ENCODE measurements around the gene POLQ. TPM values are rescaled to one million over a fixed set of nuclear protein-coding genes. Genes with fewer than 3 reads are reported as not detected.
A peak's percentile ranks its signal among the peaks of the same experiment; 100 is the strongest.

Gene POLQ
- total and polyA plus RNA-seq, 9 of the 15 experiments (the other 6 are each of a cell fraction or from before 2014, with no cell fraction given) = 1.5 to 19.0 (median 8.8) TPM

DNA sequence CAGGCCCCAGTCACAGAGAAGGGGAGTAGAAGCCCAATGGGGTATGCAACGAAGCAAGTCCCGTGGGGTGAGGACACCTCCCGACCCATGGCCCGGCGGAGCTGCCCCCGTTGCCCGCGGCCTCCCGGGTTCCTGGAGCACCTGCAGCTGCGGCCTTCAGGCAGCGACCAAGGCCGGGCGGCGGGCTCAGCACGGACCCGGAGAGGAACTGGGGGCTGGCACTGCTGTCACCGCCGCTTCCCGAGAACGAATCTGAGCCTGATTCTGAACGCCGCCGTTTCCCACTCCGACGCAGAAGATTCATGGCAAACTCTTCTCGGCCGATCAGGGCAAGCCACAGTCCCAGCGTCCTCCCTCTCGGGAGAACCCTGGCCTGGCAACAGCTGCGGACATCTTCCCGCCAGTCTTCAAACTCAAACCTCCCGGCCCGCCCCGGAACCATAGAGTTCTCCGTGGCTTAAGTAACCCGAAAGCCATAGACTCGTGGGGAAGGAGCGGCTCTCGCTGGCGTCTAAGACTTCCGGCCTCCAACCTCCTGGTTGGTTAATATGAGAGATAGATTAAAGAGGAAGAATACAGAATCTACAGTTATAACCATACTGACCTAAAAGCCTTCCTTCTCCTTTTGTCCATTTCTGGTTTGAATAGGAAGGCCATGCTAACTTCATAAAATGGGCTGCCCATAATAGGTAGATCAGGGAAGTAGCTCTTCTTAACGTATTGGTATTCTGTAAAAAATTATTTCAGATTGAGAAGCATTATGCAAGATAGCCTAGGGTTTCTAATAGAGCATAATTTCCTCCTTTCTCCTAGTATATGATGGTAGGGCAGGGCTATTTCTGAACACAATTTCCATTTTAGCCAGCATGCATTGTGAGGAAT is at the start of gene POLQ (continued):
- TF ChIP-seq, protein P1, sequence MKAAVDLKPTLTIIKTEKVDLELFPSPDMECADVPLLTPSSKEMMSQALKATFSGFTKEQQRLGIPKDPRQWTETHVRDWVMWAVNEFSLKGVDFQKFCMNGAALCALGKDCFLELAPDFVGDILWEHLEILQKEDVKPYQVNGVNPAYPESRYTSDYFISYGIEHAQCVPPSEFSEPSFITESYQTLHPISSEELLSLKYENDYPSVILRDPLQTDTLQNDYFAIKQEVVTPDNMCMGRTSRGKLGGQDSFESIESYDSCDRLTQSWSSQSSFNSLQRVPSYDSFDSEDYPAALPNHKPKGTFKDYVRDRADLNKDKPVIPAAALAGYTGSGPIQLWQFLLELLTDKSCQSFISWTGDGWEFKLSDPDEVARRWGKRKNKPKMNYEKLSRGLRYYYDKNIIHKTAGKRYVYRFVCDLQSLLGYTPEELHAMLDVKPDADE (conservative IDR thresholded peaks at IDR 0.05; ENCODE audit: control insufficient read depth, low read depth, low read length) = 0 out of 2 replicates have a peak, but pooled peaks have one; percentile 39
- peak; percentile 28; the same call in 1 of the 2 replicates for TF ChIP-seq EP300 (IDR thresholded peaks at IDR 0.05; ENCODE audit: low read length)
- TF ChIP-seq ZNF280A (IDR thresholded peaks at IDR 0.05; ENCODE audit: low read depth, partially characterized antibody) = no peak
- TF ChIP-seq SAP30 (IDR thresholded peaks at IDR 0.05; ENCODE audit: borderline replicate concordance, insufficient read depth, low read depth, low read length, poor library complexity, severe bottlenecking) = peak; percentile 98
- no peak for TF ChIP-seq TSHZ1 (CRISPR knock-in tag; IDR thresholded peaks at IDR 0.05)
- no peak for TF ChIP-seq ZNF57 (CRISPR knock-in tag; IDR thresholded peaks at IDR 0.05)
- no peak for TF ChIP-seq ZC3H11A (IDR thresholded peaks at IDR 0.05; ENCODE audit: low read depth, low read length)
- TF ChIP-seq CHD2 (IDR thresholded peaks at IDR 0.05; ENCODE audit: low read depth, low read length) = no peak
- no peak for TF ChIP-seq HNRNPH1 (optimal IDR thresholded peaks at IDR 0.05; ENCODE audit: low read depth, low read length)
- TF ChIP-seq, protein P2, sequence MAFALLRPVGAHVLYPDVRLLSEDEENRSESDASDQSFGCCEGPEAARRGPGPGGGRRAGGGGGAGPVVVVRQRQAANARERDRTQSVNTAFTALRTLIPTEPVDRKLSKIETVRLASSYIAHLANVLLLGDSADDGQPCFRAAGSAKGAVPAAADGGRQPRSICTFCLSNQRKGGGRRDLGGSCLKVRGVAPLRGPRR (CRISPR knock-in tag; IDR thresholded peaks at IDR 0.05) = no peak
- TF ChIP-seq RFX5 (IDR thresholded peaks at IDR 0.05; ENCODE audit: low read depth, low read length) = no peak
- no peak for TF ChIP-seq KLF10 (CRISPR knock-in tag; IDR thresholded peaks at IDR 0.05)
- TF ChIP-seq CEBPG (CRISPR knock-in tag; IDR thresholded peaks at IDR 0.05) = no peak
- TF ChIP-seq CEBPG (tag; conservative IDR thresholded peaks at IDR 0.05 in 1 of 2, IDR thresholded peaks at IDR 0.05 in 1 of 2) = no peak
- TF ChIP-seq, protein P3, sequence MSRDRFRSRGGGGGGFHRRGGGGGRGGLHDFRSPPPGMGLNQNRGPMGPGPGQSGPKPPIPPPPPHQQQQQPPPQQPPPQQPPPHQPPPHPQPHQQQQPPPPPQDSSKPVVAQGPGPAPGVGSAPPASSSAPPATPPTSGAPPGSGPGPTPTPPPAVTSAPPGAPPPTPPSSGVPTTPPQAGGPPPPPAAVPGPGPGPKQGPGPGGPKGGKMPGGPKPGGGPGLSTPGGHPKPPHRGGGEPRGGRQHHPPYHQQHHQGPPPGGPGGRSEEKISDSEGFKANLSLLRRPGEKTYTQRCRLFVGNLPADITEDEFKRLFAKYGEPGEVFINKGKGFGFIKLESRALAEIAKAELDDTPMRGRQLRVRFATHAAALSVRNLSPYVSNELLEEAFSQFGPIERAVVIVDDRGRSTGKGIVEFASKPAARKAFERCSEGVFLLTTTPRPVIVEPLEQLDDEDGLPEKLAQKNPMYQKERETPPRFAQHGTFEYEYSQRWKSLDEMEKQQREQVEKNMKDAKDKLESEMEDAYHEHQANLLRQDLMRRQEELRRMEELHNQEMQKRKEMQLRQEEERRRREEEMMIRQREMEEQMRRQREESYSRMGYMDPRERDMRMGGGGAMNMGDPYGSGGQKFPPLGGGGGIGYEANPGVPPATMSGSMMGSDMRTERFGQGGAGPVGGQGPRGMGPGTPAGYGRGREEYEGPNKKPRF (IDR thresholded peaks at IDR 0.05; ENCODE audit: low read depth, low read length) = no peak
- peak; percentile 75 for TF ChIP-seq PML (IDR thresholded peaks at IDR 0.05; ENCODE audit: low read length)
- TF ChIP-seq ZNF175 (CRISPR knock-in tag; IDR thresholded peaks at IDR 0.05; ENCODE audit: low read depth) = 0 out of 2 replicates have a peak, but pooled peaks have one; percentile 53
